ENCODE results near the gene LCN2.

- TF ChIP-seq POLR2AphosphoS5 (IDR thresholded peaks at IDR 0.05; ENCODE audit: low read depth, low read length): no peak
- no peak for TF ChIP-seq TAF1 (IDR thresholded peaks at IDR 0.05; ENCODE audit: borderline replicate concordance, insufficient read depth, low read length)
- TF ChIP-seq REST (IDR thresholded peaks at IDR 0.05; ENCODE audit: insufficient read depth in 1 of 2, low read depth in 2 of 2, low read length in 2 of 2): no peak
- no peak for TF ChIP-seq FOXP2 (optimal IDR thresholded peaks at IDR 0.05; ENCODE audit: borderline replicate concordance, extremely low read depth, extremely low read length, insufficient read depth)
Observed at GRCh38 chr9:128114326-128115186, 34.7 kb upstream of the LCN2 start.
